PC-9 (cell line): ENCODE results near the gene FCHO1. TPM values are rescaled to one million over a fixed set of nuclear protein-coding genes. Genes with fewer than 3 reads are reported as not detected.

Experiments used
- BruUV-seq: library from RNA; stranded (reverse); fragments of 400-500 nt; replicated peaks from 2 replicates; lab custom pipeline; 2021; lab: Mats Ljungman, UMichigan
- CTCF ChIA-PET: fragments of 300-600 bp; sonication (Branson Sonifier 250); formaldehyde crosslinking; loops from one replicate; lab custom pipeline; 2022; ENCODE audit warnings: antibody characterized with exemption; lab: Charles Lee
- POLR2A ChIA-PET: fragments of 300-600 bp; sonication (Branson Sonifier 250); formaldehyde crosslinking; loops from one replicate; lab custom pipeline; 2022; ENCODE audit warnings: antibody characterized with exemption; ENCODE audit not compliant: unreplicated experiment; lab: Charles Lee
- DNase-seq, 2 experiments: peaks; one replicate each; pipeline versions ENCODE4 v3.0.0 to v3.0.0-alpha.2; 2015 to 2022; ENCODE audit warnings: mixed read lengths in 1 of 2
- H2AFZ ChIP-seq: fragments of 200-600 bp; sonication (generic); 2 replicates; pipeline ENCODE4 v1.8.1; 2017; ENCODE audit warnings: antibody characterized with exemption
- H3F3A ChIP-seq: fragments of 200-600 bp; sonication (generic); 2 replicates; pipeline ENCODE4 v1.8.1; 2017; ENCODE audit warnings: antibody characterized with exemption, mild to moderate bottlenecking, low read depth; ENCODE audit not compliant: insufficient read depth
- H3K27ac ChIP-seq: fragments of 200-600 bp; sonication (generic); 2 replicates; pipeline ENCODE4 v1.6.1; 2016; ENCODE audit warnings: mixed run types
- H3K27me3 ChIP-seq: fragments of 200-600 bp; sonication (generic); 2 replicates; pipeline ENCODE4 v1.6.1; 2016; ENCODE audit warnings: low read depth, mixed run types; ENCODE audit not compliant: insufficient read depth
- H3K36me3 ChIP-seq: fragments of 200-600 bp; sonication (generic); 2 replicates; pipeline ENCODE4 v1.6.1; 2016; ENCODE audit warnings: low read depth, mixed run types
- H3K4me1 ChIP-seq: fragments of 200-600 bp; sonication (generic); replicated peaks from 2 replicates; pipeline ENCODE4 v1.6.1; 2016; ENCODE audit warnings: mixed run types; ENCODE audit not compliant: insufficient read depth
- H3K4me2 ChIP-seq: fragments of 200-600 bp; sonication (generic); 2 replicates; pipeline ENCODE4 v1.6.1; 2017; ENCODE audit warnings: mixed run types
- H3K4me3 ChIP-seq: fragments of 200-600 bp; sonication (generic); 2 replicates; pipeline ENCODE4 v1.6.1; 2016; ENCODE audit warnings: mixed run types
- H3K79me2 ChIP-seq: fragments of 200-600 bp; sonication (generic); 2 replicates; pipeline ENCODE4 v1.6.1; 2017; ENCODE audit warnings: low read depth, mixed run types
- H3K9me2 ChIP-seq: fragments of 200-600 bp; sonication (generic); 2 replicates; pipeline ENCODE4 v1.8.1; 2017; ENCODE audit warnings: mild to moderate bottlenecking; ENCODE audit not compliant: insufficient read depth
- H3K9me3 ChIP-seq: fragments of 200-600 bp; sonication (generic); 2 replicates; pipeline ENCODE4 v1.8.1; 2016; ENCODE audit warnings: low read depth; ENCODE audit not compliant: insufficient read depth
- H4K20me1 ChIP-seq: fragments of 200-600 bp; sonication (generic); 2 replicates; pipeline ENCODE4 v1.8.1; 2017; ENCODE audit not compliant: insufficient read depth
- CTCF ChIP-seq: fragments of 200-600 bp; sonication (generic); conservative IDR thresholded peaks from 2 replicates; pipeline ENCODE4 v1.6.1; 2017; ENCODE audit warnings: mixed run types, antibody characterized with exemption, mild to moderate bottlenecking, moderate library complexity
- EZH2 ChIP-seq: fragments of 200-600 bp; sonication (generic); IDR thresholded peaks from 2 replicates; pipeline ENCODE4 v1.8.0; 2017; ENCODE audit warnings: antibody characterized with exemption, low read depth
- intact Hi-C: fragments of 100-400 bp; cut with micrococcal nuclease; formaldehyde crosslinking; loops from one replicate; pipeline ENCODE4 v1.10.0; 2022; ENCODE audit not compliant: unreplicated experiment
- total RNA-seq: library from RNA; stranded (reverse); gene quantifications from 2 replicates; pipeline ENCODE4 v1.2.3, GENCODE V29; 2021

Gene FCHO1
- total RNA-seq, 1 experiment from 2014 or later = 34.8 TPM

- Histone ChIP-seq H3K4me2 (no peak overlapping the region), H2AFZ (no peak overlapping the region), H3K27me3 (no peaks in the 10 kb centered on the region), H3K4me3 (no peak overlapping the region), H3K9me3 (no peaks in the 10 kb centered on the region), H4K20me1 (no peaks in the 10 kb centered on the region), H3K79me2 (no peaks in the 10 kb centered on the region), H3K4me1 (no peaks in the 10 kb centered on the region), H3K9me2 (no peaks in the 10 kb centered on the region), H3K36me3 (no peaks in the 10 kb centered on the region), H3F3A (peaks cover 28% of the 10 kb centered on the region), H3K27ac (no peak overlapping the region)
- DNase-seq = peak in 1 of 2 experiments; percentile 29
- ChIA-PET CTCF (no interaction called here), POLR2A (interaction anchor here (0.7 kb wide), 1 partner anchor 14 kb away, joined by 3 read pairs; no protein-coding TSS in a partner anchor)
- no TSS peak for BruUV-seq
- TF ChIP-seq CTCF (no peak), EZH2 (no peak)
- intact Hi-C loops = no loop called here
Measured at GRCh38 chr19:17755977-17756670, 4.8 kb downstream of the FCHO1 start.

GRCh38 chr19:17757125-17757524 is 5.8 kb downstream of the FCHO1 start:
- DNase-seq = peak in 1 of 2 experiments; percentile 45
- no peaks in the 10 kb centered on the region for H3K79me2 ChIP-seq
- H3K9me3 ChIP-seq = no peaks in the 10 kb centered on the region
- intact Hi-C loops = no loop called here
- H3F3A ChIP-seq = peaks cover 32% of the 10 kb centered on the region
- CTCF ChIA-PET = no interaction called here
- no peaks in the 10 kb centered on the region for H3K4me1 ChIP-seq
- TF ChIP-seq CTCF = no peak
- TF ChIP-seq EZH2 = no peak
- H2AFZ ChIP-seq = no peak overlapping the region
- H3K4me3 ChIP-seq = no peak overlapping the region
- no TSS peak for BruUV-seq
- no peaks in the 10 kb centered on the region for H3K36me3 ChIP-seq
- no peaks in the 10 kb centered on the region for H3K9me2 ChIP-seq
- no peaks in the 10 kb centered on the region for H4K20me1 ChIP-seq
- no peak overlapping the region for H3K4me2 ChIP-seq
- H3K27ac ChIP-seq = no peak overlapping the region
- no peaks in the 10 kb centered on the region for H3K27me3 ChIP-seq
- POLR2A ChIA-PET = no interaction called here

DNA sequence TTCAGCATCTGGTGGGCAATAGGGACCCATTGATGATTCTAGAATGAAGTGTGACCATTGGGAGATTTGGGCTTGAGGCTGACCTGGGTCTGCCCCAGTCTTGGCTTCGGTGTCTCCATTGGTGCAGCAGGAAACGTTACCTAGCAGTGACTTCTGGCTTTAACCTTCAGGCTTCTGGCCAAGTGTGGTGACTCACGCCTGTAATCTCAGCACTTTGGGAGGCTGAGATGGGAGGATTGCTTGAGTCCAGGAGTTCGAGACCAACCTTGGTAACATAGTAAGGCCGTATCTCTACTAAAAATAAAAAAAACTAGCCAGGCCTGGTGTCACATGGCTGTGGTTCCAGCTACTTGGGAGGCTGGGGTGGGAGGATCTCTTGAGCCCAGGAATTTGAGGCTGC is 7.2 kb downstream of the FCHO1 start:
- H3K9me2 ChIP-seq = no peaks in the 10 kb centered on the region
- CTCF ChIA-PET = no interaction called here

More for the DNA sequence above, 7.2 kb downstream of the FCHO1 start:
- DNase-seq = no peak
- no peaks in the 10 kb centered on the region for H3K4me1 ChIP-seq
- no peak overlapping the region for H2AFZ ChIP-seq
- no peak overlapping the region for H3K4me2 ChIP-seq
- TF ChIP-seq CTCF (no peak), EZH2 (no peak)
- BruUV-seq = no TSS peak
- H3K27ac ChIP-seq = no peak overlapping the region
- no peaks in the 10 kb centered on the region for H4K20me1 ChIP-seq
- no peak overlapping the region for H3K4me3 ChIP-seq
- POLR2A ChIA-PET = no interaction called here
- H3K36me3 ChIP-seq = no peaks in the 10 kb centered on the region
- H3K27me3 ChIP-seq = no peaks in the 10 kb centered on the region
- peaks cover 36% of the 10 kb centered on the region for H3F3A ChIP-seq
- H3K79me2 ChIP-seq = no peaks in the 10 kb centered on the region
- intact Hi-C loops = no loop called here
- no peaks in the 10 kb centered on the region for H3K9me3 ChIP-seq
